Anterior cingulate cortex (tissue), 58 donors: Measurements from ENCODE around the gene SRPK2.
"Not testable (repeated sequence)": the region's sequence is repeated elsewhere in the genome, so short reads cannot be mapped to it uniquely, and the experiment has no call there.

Experiments used
- DNase-seq, 58 donors: peaks; one replicate each; lab custom pipeline; 2025; lab: John Stamatoyannopoulos, UW

The SRPK2 gene

GRCh38 chr7:105388356-105389087 is at the start of gene SRPK2:
SRPK2 (minus strand) TSS chr7:105388921.
- DNase-seq: peak in 57 of 58 donors; percentile 5 to 82 (median 67)

GRCh38 chr7:105438254-105438653 is 49.5 kb upstream of the SRPK2 start:
- DNase-seq: no peak

GRCh38 chr7:105437356-105437755 is 48.6 kb upstream of the SRPK2 start:
- not testable (repeated sequence) for DNase-seq

- DNase-seq: peak in 9 of 58 donors; percentile 0 to 10 (median 2)
These were observed 41.3 kb upstream of the SRPK2 start for GRCh38 chr7:105429746-105430612.

- no peak for DNase-seq
These were observed 38.0 kb upstream of the SRPK2 start for GRCh38 chr7:105426606-105427146.

GRCh38 chr7:105423987-105424386 is 35.3 kb upstream of the SRPK2 start:
- no peak for DNase-seq

- no peak for DNase-seq
These were observed 25.2 kb upstream of the SRPK2 start for GRCh38 chr7:105413887-105414437.

GRCh38 chr7:105410774-105411173 is 22.1 kb upstream of the SRPK2 start:
- DNase-seq: not testable (repeated sequence)

- DNase-seq: not testable (repeated sequence)
These were observed 21.1 kb upstream of the SRPK2 start for GRCh38 chr7:105409775-105410174.

GRCh38 chr7:105408791-105409410 is 20.2 kb upstream of the SRPK2 start:
- DNase-seq: no peak

- no peak for DNase-seq
These were observed 14.4 kb upstream of the SRPK2 start for GRCh38 chr7:105403128-105403527.

- DNase-seq: no peak
These were observed 13.7 kb upstream of the SRPK2 start for GRCh38 chr7:105402221-105403095.

GRCh38 chr7:105399043-105399725 is 10.5 kb upstream of the SRPK2 start:
- DNase-seq: no peak

- DNase-seq: no peak
These were observed 7.8 kb upstream of the SRPK2 start for GRCh38 chr7:105396566-105396965.

GRCh38 chr7:105391429-105391828 is 2.7 kb upstream of the SRPK2 start:
- DNase-seq: no peak

- no peak for DNase-seq
These were observed 1.2 kb upstream of the SRPK2 start for GRCh38 chr7:105389889-105390288.

- peak in 35 of 58 donors; percentile 3 to 70 (median 38) for DNase-seq
These were observed 448 bp upstream of the SRPK2 start for GRCh38 chr7:105389088-105389650.
